ENCODE measurements around the gene CTPS1. TPM values are rescaled to one million over a fixed set of nuclear protein-coding genes. Genes with fewer than 3 reads are reported as not detected.

The CTPS1 gene
- total RNA-seq, 4 donors from 2014 or later = 29.8 to 46.3 (median 35.8) TPM

GRCh38 chr1:40954626-40955025, 24.9 kb upstream of the CTPS1 start:
- Histone ChIP-seq H3K4me1 (peaks cover 0 to 6% (median 0%) of the 10 kb centered on the region in 4 donors), H3K36me3 (no peaks in the 10 kb centered on the region), H3K9me3 (no peaks in the 10 kb centered on the region), H3K27me3 (peaks cover 0 to 12% of the 10 kb centered on the region in 2 donors), H3K4me3 (no peak overlapping the region), H3K27ac (no peak overlapping the region)
- no peak for DNase-seq (ENCODE audit: low spot score in 2 of 2)
- no peak for TF ChIP-seq CTCF (IDR thresholded peaks at IDR 0.05)
- TF ChIP-seq EP300 (IDR thresholded peaks at IDR 0.05) = no peak
- TF ChIP-seq POLR2A (IDR thresholded peaks at IDR 0.05) = no peak
- 36 to 47% methylated on average over 9 of the region's 9 CpGs for WGBS, 2 donors

DNA sequence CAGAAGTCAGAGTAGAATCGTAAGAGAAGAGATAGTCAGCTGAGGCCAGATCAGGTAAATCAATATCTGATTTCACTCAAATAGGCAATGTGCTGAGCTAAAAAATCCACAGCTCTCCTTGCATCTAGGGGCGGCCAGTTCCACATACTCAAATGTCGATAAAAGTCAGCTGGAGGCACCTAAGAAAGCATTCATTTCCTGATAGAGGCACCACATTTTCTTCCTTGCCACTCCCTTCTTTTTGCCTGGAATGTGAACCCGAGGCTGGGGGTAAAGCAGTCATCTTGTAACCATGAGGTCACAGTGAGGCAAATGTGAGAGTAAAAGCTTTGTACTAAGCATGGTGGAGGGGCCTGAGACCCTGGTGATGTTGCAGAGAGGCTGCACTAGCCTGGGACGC, 24.2 kb upstream of the CTPS1 start:
- no peak for DNase-seq (ENCODE audit: low spot score in 2 of 2)
- H3K27ac ChIP-seq = no peak overlapping the region
- no peaks in the 10 kb centered on the region for H3K36me3 ChIP-seq
- peaks cover 0 to 6% (median 0%) of the 10 kb centered on the region in 4 donors for H3K4me1 ChIP-seq
- peaks cover 0 to 12% of the 10 kb centered on the region in 2 donors for H3K27me3 ChIP-seq
- 65 to 78% methylated on average over 5 of the region's 5 CpGs for WGBS, 2 donors
- TF ChIP-seq POLR2A (IDR thresholded peaks at IDR 0.05) (no peak), CTCF (IDR thresholded peaks at IDR 0.05) (no peak), EP300 (IDR thresholded peaks at IDR 0.05) (no peak)
- no peak overlapping the region for H3K4me3 ChIP-seq
- no peaks in the 10 kb centered on the region for H3K9me3 ChIP-seq

- TF ChIP-seq EP300 (IDR thresholded peaks at IDR 0.05) (no peak), POLR2A (IDR thresholded peaks at IDR 0.05) (no peak), CTCF (IDR thresholded peaks at IDR 0.05) (no peak)
- H3K36me3 ChIP-seq = no peaks in the 10 kb centered on the region
- H3K27me3 ChIP-seq = peaks cover 0 to 12% of the 10 kb centered on the region in 2 donors
- DNase-seq (ENCODE audit: low spot score in 2 of 2) = no peak
- no peak overlapping the region for H3K27ac ChIP-seq
- WGBS, 2 donors = 54 to 74% methylated on average over 1 of the region's 1 CpG
- H3K4me3 ChIP-seq = no peak overlapping the region
- no peaks in the 10 kb centered on the region for H3K9me3 ChIP-seq
- peaks cover 0 to 6% (median 0%) of the 10 kb centered on the region in 4 donors for H3K4me1 ChIP-seq
Measured at GRCh38 chr1:40956407-40956806, 23.1 kb upstream of the CTPS1 start.

GRCh38 chr1:40958210-40958609, 21.3 kb upstream of the CTPS1 start:
- TF ChIP-seq POLR2A (IDR thresholded peaks at IDR 0.05) (no peak), CTCF (IDR thresholded peaks at IDR 0.05) (no peak), EP300 (IDR thresholded peaks at IDR 0.05) (no peak)
- no peaks in the 10 kb centered on the region for H3K36me3 ChIP-seq
- H3K4me3 ChIP-seq = no peak overlapping the region
- H3K9me3 ChIP-seq = no peaks in the 10 kb centered on the region
- no peaks in the 10 kb centered on the region for H3K4me1 ChIP-seq
- DNase-seq (ENCODE audit: low spot score in 2 of 2) = no peak
- H3K27me3 ChIP-seq = peaks cover 0 to 12% of the 10 kb centered on the region in 2 donors
- no peak overlapping the region for H3K27ac ChIP-seq

GRCh38 chr1:40965531-40965930, 14.0 kb upstream of the CTPS1 start:
- no peak for TF ChIP-seq CTCF (IDR thresholded peaks at IDR 0.05)
- no peak for TF ChIP-seq EP300 (IDR thresholded peaks at IDR 0.05)
- TF ChIP-seq POLR2A (IDR thresholded peaks at IDR 0.05) = no peak
- Histone ChIP-seq H3K4me3 (no peak overlapping the region), H3K27me3 (no peaks in the 10 kb centered on the region), H3K36me3 (no peaks in the 10 kb centered on the region), H3K27ac (no peak overlapping the region), H3K9me3 (no peaks in the 10 kb centered on the region), H3K4me1 (no peaks in the 10 kb centered on the region)
- 72 to 74% methylated on average over 10 of the region's 10 CpGs for WGBS, 2 donors
- DNase-seq (ENCODE audit: low spot score in 2 of 2) = no peak
